ENCODE results near the gene OSBPL6. TPM values are rescaled to one million over a fixed set of nuclear protein-coding genes. Genes with fewer than 3 reads are reported as not detected.

Gene OSBPL6
- total RNA-seq, 1 experiment from 2014 or later: 2.1 TPM

- no peak overlapping the region for H3K27ac ChIP-seq (ENCODE audit: low read length)
- no peak for DNase-seq (ENCODE audit: low read depth, low spot score)
- 0 out of 2 replicates have a peak, but pooled peaks cover 2% of the 10 kb centered on the region for H3K27me3 ChIP-seq (ENCODE audit: control insufficient read depth, insufficient read depth, low read length)
- H3K4me3 ChIP-seq (ENCODE audit: low read depth in 2 of 2, low read length in 2 of 2): no peak overlapping the region
- TF ChIP-seq POLR2AphosphoS5 (IDR thresholded peaks at IDR 0.05; ENCODE audit: low read depth, low read length): no peak
- no peak for TF ChIP-seq REST (IDR thresholded peaks at IDR 0.05; ENCODE audit: insufficient read depth in 1 of 2, low read depth in 2 of 2, low read length in 1 of 2)
- ATAC-seq: no peak
- POLR2A ChIA-PET: no interaction called here
- no TSS peak for BruUV-seq (replicated peaks)
- CTCF ChIA-PET: no interaction called here
- no peaks in the 10 kb centered on the region for H3K9me3 ChIP-seq (ENCODE audit: control insufficient read depth, insufficient read depth, low read depth, low read length)
- intact Hi-C loops (cut with micrococcal nuclease; ENCODE audit: unreplicated experiment) (no loop called here), in situ Hi-C loops (cut with HindIII; ENCODE audit: low pct_unique_long_range_greater_than_20kb, low sequenced_read_pairs) (no loop called here)
- H3K36me3 ChIP-seq (ENCODE audit: control insufficient read depth, insufficient read depth, low read length): no peaks in the 10 kb centered on the region
- H3K4me1 ChIP-seq (ENCODE audit: control insufficient read depth, insufficient read depth, low read length): no peaks in the 10 kb centered on the region
These were observed 137.4 kb downstream of the OSBPL6 start for GRCh38 chr2:178331474-178332432.

DNA sequence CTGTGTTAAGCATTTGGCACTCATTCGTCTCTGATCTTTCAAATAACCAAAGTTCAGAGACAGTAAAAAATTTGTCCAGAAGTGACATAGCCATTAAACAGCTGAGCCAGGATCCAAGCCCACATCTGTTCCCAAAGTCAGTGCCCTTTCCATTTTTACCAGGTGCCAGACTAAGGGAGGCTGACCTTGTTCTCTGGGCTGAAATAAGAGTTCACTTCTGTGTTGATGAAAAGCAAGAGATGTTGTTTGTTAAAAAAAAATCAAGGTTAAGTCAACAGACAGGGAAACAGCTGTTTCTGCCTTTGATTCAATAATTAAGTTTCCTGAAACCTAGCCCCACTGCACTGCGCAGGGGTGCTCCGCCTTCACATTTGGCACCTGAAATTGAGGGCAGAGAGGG, 139.5 kb downstream of the OSBPL6 start:
- in situ Hi-C loops (cut with HindIII; ENCODE audit: low pct_unique_long_range_greater_than_20kb, low sequenced_read_pairs) (no loop called here), intact Hi-C loops (cut with micrococcal nuclease; ENCODE audit: unreplicated experiment) (no loop called here)
- H3K27ac ChIP-seq (ENCODE audit: low read length): no peak overlapping the region
- CTCF ChIA-PET: no interaction called here
- no peak for ATAC-seq
- no peak overlapping the region for H3K4me3 ChIP-seq (ENCODE audit: low read depth in 2 of 2, low read length in 2 of 2)
- no TSS peak for BruUV-seq (replicated peaks)
- 0 out of 2 replicates have a peak, but pooled peaks cover 2% of the 10 kb centered on the region for H3K27me3 ChIP-seq (ENCODE audit: control insufficient read depth, insufficient read depth, low read length)
- no peaks in the 10 kb centered on the region for H3K9me3 ChIP-seq (ENCODE audit: control insufficient read depth, insufficient read depth, low read depth, low read length)
- no peaks in the 10 kb centered on the region for H3K36me3 ChIP-seq (ENCODE audit: control insufficient read depth, insufficient read depth, low read length)
- no peaks in the 10 kb centered on the region; the same call in 1 of the 2 replicates for H3K4me1 ChIP-seq (ENCODE audit: control insufficient read depth, insufficient read depth, low read length)
- no peak for TF ChIP-seq REST (IDR thresholded peaks at IDR 0.05; ENCODE audit: insufficient read depth in 1 of 2, low read depth in 2 of 2, low read length in 1 of 2)
- TF ChIP-seq TCF7L2 (IDR thresholded peaks at IDR 0.05; ENCODE audit: low read depth, low read length): no peak
- no peak for TF ChIP-seq SIN3A (IDR thresholded peaks at IDR 0.05; ENCODE audit: borderline replicate concordance, insufficient read depth, low read depth, low read length)
- TF ChIP-seq POLR2AphosphoS5 (IDR thresholded peaks at IDR 0.05; ENCODE audit: low read depth, low read length): no peak
- TF ChIP-seq, protein P1, sequence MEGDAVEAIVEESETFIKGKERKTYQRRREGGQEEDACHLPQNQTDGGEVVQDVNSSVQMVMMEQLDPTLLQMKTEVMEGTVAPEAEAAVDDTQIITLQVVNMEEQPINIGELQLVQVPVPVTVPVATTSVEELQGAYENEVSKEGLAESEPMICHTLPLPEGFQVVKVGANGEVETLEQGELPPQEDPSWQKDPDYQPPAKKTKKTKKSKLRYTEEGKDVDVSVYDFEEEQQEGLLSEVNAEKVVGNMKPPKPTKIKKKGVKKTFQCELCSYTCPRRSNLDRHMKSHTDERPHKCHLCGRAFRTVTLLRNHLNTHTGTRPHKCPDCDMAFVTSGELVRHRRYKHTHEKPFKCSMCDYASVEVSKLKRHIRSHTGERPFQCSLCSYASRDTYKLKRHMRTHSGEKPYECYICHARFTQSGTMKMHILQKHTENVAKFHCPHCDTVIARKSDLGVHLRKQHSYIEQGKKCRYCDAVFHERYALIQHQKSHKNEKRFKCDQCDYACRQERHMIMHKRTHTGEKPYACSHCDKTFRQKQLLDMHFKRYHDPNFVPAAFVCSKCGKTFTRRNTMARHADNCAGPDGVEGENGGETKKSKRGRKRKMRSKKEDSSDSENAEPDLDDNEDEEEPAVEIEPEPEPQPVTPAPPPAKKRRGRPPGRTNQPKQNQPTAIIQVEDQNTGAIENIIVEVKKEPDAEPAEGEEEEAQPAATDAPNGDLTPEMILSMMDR (IDR thresholded peaks at IDR 0.05): no peak
- DNase-seq (ENCODE audit: low read depth, low spot score): no peak
- POLR2A ChIA-PET: interaction anchor here (0.7 kb wide), 1 partner anchor 123 kb away, joined by 3 read pairs; no protein-coding TSS in a partner anchor

All from Panc1 (cell line).